Sciatic nerve (tissue), 2 donors: ENCODE measurements around the gene CARMIL3. TPM values are rescaled to one million over a fixed set of nuclear protein-coding genes. Genes with fewer than 3 reads are reported as not detected.

Experiments
- ATAC-seq: fragments of 200-7000 bp; cut with Tn5 transposase; one replicate; pipeline ENCODE4 v1.9.1; 2020; ENCODE audit warnings: mild to moderate bottlenecking, moderate library complexity
- DNase-seq: peaks from one replicate; pipeline ENCODE4 v3.0.0-alpha.2; 2020; ENCODE audit warnings: low spot score
- intact Hi-C: fragments of 100-400 bp; cut with DNase I; formaldehyde crosslinking; loops from one replicate; pipeline ENCODE4 v1.14.2; 2022
- total RNA-seq: library from RNA; stranded (reverse); fragmentation: NEBNext Ultra II Directional; extraction: Animal tissue kit (Norgen Biotek cat#: 25700); gene quantifications from one replicate; pipeline ENCODE4 v1.2.1, GENCODE V29; 2021
- donor health status: DM: no; HTN: no; CAD: no.
- donor health status: DM: no; HTN: no; CAD: no.

CARMIL3 gene
- total RNA-seq, 1 donor from 2014 or later, result 0.58 TPM

GRCh38 chr14:24058951-24059475, 7.2 kb downstream of the CARMIL3 start:
- DNase-seq (no peak), ATAC-seq (no peak)
- intact Hi-C loops, result loop anchor here (5.0 kb wide), 1 partner anchor 38 kb away; no protein-coding TSS in a partner anchor

- ATAC-seq (no peak), DNase-seq (no peak)
- intact Hi-C loops, result loop anchor here (5.0 kb wide), 1 partner anchor 37 kb away; no protein-coding TSS in a partner anchor
Measured at GRCh38 chr14:24059841-24060388, 8.1 kb downstream of the CARMIL3 start.

DNA sequence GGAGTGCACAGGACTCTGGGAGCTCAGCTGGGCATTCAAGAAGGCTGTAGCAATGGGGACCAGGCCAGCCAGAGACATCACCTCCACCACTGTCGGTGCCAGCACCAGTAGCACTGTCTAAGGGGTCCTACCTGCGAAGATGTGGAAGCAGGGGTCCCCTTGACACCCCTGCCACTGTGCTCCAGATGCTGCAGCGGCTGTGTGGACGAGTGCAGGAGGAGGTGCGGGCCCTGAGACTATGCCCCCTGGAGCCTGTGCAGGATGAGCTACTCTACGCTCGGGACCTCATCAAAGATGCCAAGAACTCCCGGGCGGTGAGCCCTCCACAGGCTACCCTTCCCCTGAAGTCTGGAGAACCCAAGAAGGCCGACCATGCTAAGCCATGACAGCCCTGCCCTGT, 8.6 kb downstream of the CARMIL3 start:
- no peak for DNase-seq
- intact Hi-C loops, result no loop called here
- no peak for ATAC-seq

DNA sequence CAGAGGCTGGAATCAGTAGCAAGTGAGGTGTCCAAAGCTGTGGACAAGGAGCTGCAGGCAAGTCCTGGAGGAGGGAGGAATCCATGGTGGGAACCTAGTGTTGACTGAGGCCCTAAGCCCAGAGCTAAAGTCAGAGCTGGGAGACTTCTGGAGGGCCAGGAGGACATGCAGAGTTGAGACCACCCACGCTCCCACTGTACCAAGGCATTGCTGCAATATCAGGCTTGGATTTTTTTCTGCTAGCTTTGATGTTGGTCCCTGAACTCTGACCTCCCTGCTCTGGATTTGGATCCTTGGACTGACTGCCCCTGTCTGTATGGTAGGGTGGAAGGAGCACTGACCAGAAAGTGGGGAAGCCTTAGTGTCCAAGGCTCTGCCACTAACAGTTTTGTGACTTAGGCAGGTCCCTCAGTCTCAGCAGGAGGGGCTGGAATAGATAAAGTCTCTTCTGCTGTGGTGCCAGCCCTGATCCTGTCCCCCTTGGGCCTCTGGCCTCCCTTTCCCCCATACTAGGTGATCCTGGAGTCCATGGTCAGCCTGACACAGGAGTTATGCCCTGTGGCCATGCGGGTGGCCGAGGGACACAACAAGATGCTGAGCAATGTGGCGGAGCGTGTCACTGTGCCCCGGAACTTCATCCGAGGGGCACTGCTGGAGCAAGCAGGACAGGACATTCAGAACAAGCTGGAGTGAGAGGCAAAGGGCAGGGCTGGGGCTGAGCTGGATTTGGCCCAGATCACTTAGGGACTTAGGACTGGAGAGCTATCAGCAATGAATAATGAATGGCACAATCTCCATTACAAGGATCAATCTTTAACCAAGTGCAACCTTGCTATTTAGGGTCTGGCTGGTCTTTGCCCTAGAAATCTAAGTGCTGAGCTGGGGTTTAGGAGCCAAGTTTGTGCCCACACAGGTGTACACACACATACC, 9.4 kb downstream of the CARMIL3 start:
- no peak for ATAC-seq
- no peak for DNase-seq
- intact Hi-C loops, result no loop called here

DNA sequence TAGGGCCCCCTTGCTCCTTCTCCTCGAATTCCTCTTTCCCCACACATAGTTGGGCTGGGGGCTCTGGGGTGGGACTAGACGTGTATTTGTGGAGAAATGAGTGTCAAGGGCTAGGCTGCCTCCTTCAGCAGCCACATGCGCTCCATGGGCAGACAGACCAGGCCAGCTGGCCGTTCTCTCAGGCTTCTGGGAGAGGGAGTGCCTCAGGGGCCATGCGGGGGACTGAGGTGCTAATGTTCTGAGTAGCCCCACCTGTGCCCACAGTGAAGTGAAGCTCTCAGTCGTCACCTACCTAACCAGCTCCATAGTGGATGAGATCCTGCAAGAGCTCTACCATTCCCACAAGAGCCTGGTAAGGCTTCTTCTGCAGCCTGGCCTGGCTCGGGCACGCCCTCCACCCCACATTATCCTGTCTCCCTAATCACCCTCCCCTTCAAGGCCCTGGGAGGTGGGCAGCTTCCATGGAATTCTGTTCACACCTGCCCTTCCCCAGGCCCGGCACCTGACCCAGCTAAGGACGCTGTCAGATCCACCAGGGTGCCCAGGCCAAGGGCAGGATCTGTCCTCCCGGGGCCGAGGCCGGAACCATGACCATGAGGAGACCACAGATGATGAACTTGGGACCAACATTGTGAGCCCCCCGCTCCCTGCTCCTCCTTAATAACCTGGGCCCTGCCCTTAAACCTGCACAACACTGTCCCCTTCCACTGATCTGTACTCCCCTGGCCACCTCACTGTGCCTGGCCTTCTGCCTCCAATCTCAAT, 10.6 kb downstream of the CARMIL3 start:
- ATAC-seq (no peak), DNase-seq (peak; percentile 40)
- intact Hi-C loops, result no loop called here

DNA sequence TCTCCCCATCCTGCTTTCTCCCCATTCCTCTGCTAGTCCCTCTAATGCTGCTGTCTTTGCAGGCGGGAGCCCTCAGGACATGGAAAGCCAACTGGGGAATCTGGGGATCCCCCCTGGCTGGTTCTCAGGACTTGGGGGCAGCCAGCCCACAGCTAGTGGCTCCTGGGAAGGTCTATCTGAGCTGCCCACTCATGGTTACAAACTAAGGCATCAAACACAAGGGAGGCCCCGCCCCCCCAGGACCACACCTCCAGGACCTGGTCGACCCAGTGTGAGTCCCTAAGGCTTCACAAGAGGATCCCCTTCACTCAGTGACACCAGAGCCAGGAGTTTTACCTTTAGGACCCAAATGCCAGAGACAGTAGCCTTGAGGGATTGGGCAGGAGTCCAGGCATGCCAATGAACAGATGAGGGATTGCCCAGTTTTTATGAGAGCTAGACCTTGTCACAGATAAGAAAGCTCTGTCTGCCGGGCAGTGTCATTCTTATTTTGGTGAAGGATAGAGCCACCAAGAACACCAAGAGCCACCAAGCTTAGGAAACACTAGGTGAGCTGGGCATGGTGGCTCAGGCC, 11.5 kb downstream of the CARMIL3 start:
- intact Hi-C loops, result no loop called here
- DNase-seq (no peak), ATAC-seq (no peak)

- intact Hi-C loops, result no loop called here
- ATAC-seq (no peak), DNase-seq (peak; percentile 48)
Measured at GRCh38 chr14:24064091-24064795, 12.4 kb downstream of the CARMIL3 start.

DNA sequence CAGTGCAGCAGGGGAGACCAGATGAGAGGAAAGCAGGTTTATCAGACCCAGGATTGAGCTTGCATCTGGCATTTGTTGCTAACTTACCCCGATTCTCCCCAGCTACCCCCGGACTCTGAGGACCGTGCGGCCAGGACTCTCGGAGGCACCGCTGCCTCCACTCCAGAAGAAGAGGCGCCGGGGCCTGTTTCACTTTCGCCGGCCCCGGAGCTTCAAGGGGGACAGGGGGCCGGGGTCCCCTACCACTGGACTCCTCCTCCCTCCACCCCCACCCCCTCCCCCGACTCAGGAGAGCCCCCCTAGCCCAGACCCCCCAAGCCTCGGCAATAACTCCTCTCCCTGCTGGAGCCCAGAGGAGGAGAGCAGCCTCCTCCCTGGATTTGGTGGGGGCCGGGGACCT, 13.0 kb downstream of the CARMIL3 start:
- intact Hi-C loops, result no loop called here
- ATAC-seq (no peak), DNase-seq (no peak)

- intact Hi-C loops, result no loop called here
- DNase-seq (no peak), ATAC-seq (no peak)
Measured at GRCh38 chr14:24065408-24065807, 13.6 kb downstream of the CARMIL3 start.

DNA sequence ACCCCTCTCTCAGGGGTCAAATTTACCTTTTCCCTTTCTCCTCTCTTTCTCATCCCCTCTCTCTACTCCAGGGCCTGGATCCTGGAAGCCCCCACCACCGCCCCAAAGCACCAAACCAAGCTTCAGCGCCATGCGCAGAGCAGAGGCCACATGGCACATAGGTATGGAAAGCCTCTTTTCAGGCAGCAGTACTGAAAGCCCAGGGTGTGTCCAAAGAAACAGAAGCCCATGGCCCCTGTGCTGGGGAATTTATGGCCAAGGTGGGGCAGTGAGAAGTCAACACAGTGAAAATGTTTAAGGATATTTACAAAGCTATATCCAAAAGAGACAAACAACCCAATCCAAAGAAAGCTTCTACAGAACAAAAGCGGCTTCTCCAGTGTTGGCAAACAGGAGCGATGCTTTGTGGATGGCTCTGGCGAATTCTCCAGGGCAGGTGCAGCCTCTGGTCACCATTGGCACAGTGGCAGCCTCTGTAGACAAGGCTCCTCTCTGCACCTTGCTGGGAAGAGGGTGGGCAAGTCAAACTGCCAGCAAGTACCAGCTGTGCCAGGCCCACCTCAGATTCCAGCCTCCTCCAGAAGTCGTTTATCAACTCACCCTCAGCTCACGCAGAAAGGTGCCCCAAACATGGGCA, 14.8 kb downstream of the CARMIL3 start:
- ATAC-seq, result no peak
- intact Hi-C loops, result loop anchor here (1.0 kb wide), 1 partner anchor 35 kb away; no protein-coding TSS in a partner anchor
- no peak for DNase-seq

GRCh38 chr14:24067133-24068082, 15.6 kb downstream of the CARMIL3 start:
- ATAC-seq, result no peak
- intact Hi-C loops, result no loop called here
- no peak for DNase-seq

- DNase-seq (no peak), ATAC-seq (no peak)
- intact Hi-C loops, result no loop called here
Measured at GRCh38 chr14:24068711-24069410, 17.1 kb downstream of the CARMIL3 start.

GRCh38 chr14:24069411-24069735, 17.6 kb downstream of the CARMIL3 start:
- intact Hi-C loops, result no loop called here
- DNase-seq, result no peak
- ATAC-seq, result no peak

GRCh38 chr14:24070285-24071143, 18.7 kb downstream of the CARMIL3 start:
- intact Hi-C loops, result no loop called here

GRCh38 chr14:24071144-24071697, 19.4 kb downstream of the CARMIL3 start, which contains the start of gene CPNE6:
Gene CPNE6 (plus strand): TSS chr14:24071562. CDS start chr14:24072937, 1,375 bp downstream.
- intact Hi-C loops, result no loop called here
- ATAC-seq (no peak), DNase-seq (no peak)

More at GRCh38 chr14:24070285-24071143, 18.7 kb downstream of the CARMIL3 start:
- no peak for ATAC-seq
- DNase-seq, result no peak
